Stimulated activated CD4-positive, alpha-beta T cell treated with anti-CD3 and anti-CD28 coated beads, Interleukin-2, amount 100 ng/mL, for 4 hours (primary cell): ENCODE data around the gene TMEM179.
"Not testable (repeated sequence)": the region's sequence is repeated elsewhere in the genome, so short reads cannot be mapped to it uniquely, and the experiment has no call there.

ENCODE experiments used
- DNase-seq: peaks from one replicate; pipeline ENCODE4 v3.0.0-alpha.2; 2020; ENCODE audit warnings: low read depth

The TMEM179 gene

GRCh38 chr14:104586832-104587620 is 17.5 kb downstream of the TMEM179 start:
- no peak for DNase-seq

- DNase-seq, result no peak
Measured at GRCh38 chr14:104585966-104586697, 18.4 kb downstream of the TMEM179 start.

- no peak for DNase-seq
Measured at GRCh38 chr14:104584557-104584956, 20.0 kb downstream of the TMEM179 start.

GRCh38 chr14:104583424-104584306 is 20.9 kb downstream of the TMEM179 start:
- no peak for DNase-seq

- no peak for DNase-seq
Measured at GRCh38 chr14:104582662-104583061, 21.9 kb downstream of the TMEM179 start.

- no peak for DNase-seq
Measured at GRCh38 chr14:104582005-104582404, 22.6 kb downstream of the TMEM179 start.

GRCh38 chr14:104581521-104581920 is 23.1 kb downstream of the TMEM179 start:
- DNase-seq, result no peak

GRCh38 chr14:104580961-104581360 is 23.6 kb downstream of the TMEM179 start:
- DNase-seq, result no peak

GRCh38 chr14:104579939-104580338 is 24.6 kb downstream of the TMEM179 start:
- DNase-seq, result not testable (repeated sequence)

GRCh38 chr14:104579507-104579906 is 25.1 kb downstream of the TMEM179 start, which contains the start of gene C14orf180:
C14orf180 (plus strand) TSS chr14:104579764; CDS start chr14:104586431, 6,667 bp downstream.
- DNase-seq, result no peak

- no peak for DNase-seq
Measured at GRCh38 chr14:104578321-104578720, 26.3 kb downstream of the TMEM179 start.

- no peak for DNase-seq
Measured at GRCh38 chr14:104577847-104578301, 26.7 kb downstream of the TMEM179 start.

GRCh38 chr14:104577426-104577825 is 27.1 kb downstream of the TMEM179 start:
- DNase-seq, result no peak

GRCh38 chr14:104576970-104577332 is 27.6 kb downstream of the TMEM179 start:
- no peak for DNase-seq

- no peak for DNase-seq
Measured at GRCh38 chr14:104576232-104576969, 28.2 kb downstream of the TMEM179 start.

- no peak for DNase-seq
Measured at GRCh38 chr14:104574978-104575583, 29.5 kb downstream of the TMEM179 start.

GRCh38 chr14:104574536-104574935 is 30.0 kb downstream of the TMEM179 start:
- DNase-seq, result no peak

- DNase-seq, result no peak
Measured at GRCh38 chr14:104573930-104574329, 30.6 kb downstream of the TMEM179 start.

GRCh38 chr14:104572668-104573067 is 31.9 kb downstream of the TMEM179 start:
- no peak for DNase-seq

- no peak for DNase-seq
Measured at GRCh38 chr14:104572024-104572626, 32.4 kb downstream of the TMEM179 start.

GRCh38 chr14:104571246-104571645 is 33.3 kb downstream of the TMEM179 start:
- DNase-seq, result no peak
